ENCODE data around the gene GPR15.
"Not testable (repeated sequence)": the region's sequence is repeated elsewhere in the genome, so short reads cannot be mapped to it uniquely, and the experiment has no call there.

Gene GPR15

DNA sequence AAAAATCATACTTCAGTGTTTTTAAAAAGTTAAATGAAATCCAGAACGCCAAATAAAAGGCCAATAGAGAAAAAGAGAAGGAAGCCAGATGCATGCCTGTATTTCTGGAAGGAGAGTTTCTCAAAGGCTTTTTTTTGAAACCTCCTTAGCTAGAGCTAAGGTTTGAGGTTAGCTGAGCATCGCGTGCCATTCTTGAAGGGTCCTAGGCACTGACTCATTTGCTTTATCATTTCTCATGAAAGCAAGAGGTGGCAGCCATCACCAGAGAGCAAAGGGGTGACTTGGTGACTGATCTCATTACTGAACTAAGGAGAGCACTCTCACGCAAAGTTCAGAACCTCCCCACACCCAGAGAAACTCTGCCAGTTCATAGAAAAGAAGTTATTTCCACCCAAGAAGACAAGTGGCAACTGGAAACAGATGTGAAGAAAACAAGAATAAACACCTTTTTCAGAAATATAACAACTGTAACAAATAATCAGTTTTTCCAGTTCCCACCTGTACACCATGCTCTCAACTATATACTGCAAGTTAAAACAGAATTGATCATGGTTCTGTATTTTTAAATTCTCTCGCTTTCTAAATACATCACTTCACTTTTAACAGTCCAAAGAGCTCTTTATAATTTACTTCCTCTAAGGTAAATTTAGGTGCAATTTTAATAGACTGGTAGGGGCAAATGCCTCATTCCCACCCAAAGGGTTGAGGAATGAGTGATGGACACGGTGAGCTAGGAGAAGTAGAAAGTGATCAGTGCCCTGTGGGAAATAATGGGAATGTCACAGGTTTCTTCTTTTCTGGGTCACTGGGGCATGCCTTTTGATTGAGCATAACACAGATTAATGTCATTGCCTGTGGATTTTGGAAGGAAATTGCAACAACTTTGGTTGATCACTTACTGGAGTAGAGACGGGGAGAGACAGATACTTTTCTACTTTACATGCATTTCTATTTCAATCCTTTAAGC lies 24.7 kb downstream of the GPR15 start:
- Histone ChIP-seq H3K4me1 (no peaks in the 10 kb centered on the region; the same call in 1 of the 2 replicates), H3K4me3 (no peak overlapping the region), H3K9me3 (no peaks in the 10 kb centered on the region), H3K36me3 (replicated peaks) (no peaks in the 10 kb centered on the region), H3K27me3 (ENCODE audit: low read depth) (peaks cover 8% of the 10 kb centered on the region; the same call in 1 of the 2 replicates)
- DNase-seq (ENCODE audit: low spot score in 2 of 2) = no peak
- in situ Hi-C loops (cut with MboI; ENCODE audit: low sequenced_read_pairs) = no loop called here

DNA sequence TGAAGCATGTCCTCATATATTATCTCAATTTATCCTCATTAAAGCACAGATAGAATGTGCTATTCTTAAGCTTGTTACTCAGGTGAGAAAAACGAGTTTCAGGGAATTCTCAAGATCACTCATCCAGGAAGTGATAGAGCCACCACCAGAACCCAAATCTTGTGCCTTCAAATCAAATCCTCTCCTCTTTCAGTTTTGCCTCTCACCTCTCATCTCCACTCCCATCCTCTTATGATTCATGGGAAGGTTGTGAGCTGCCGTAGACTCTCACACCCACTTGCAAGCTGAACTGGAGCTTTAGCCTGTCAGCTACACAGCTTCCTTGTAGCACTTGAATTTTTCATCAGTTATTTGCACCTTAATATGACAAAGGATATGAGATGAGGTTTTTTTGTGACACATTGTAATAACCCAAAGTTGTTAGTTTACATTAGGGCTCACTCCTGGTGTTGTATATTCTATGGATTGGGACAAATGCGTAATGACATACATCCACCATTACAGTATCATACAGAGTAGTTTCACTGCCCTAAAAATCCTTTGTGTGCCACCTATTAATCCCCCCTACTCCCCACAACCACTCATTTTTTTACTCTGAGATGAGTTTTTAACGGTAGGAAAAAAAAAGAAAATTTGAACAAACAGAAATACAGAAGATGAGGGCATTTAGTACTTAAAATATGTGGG lies 25.7 kb downstream of the GPR15 start:
- no peaks in the 10 kb centered on the region; the same call in 1 of the 2 replicates for H3K4me1 ChIP-seq
- H3K9me3 ChIP-seq = no peaks in the 10 kb centered on the region
- no peak for DNase-seq (ENCODE audit: low spot score in 2 of 2)
- in situ Hi-C loops (cut with MboI; ENCODE audit: low sequenced_read_pairs) = no loop called here
- H3K36me3 ChIP-seq (replicated peaks) = no peaks in the 10 kb centered on the region
- peaks cover 8% of the 10 kb centered on the region; the same call in 1 of the 2 replicates for H3K27me3 ChIP-seq (ENCODE audit: low read depth)
- no peak overlapping the region for H3K4me3 ChIP-seq

DNA sequence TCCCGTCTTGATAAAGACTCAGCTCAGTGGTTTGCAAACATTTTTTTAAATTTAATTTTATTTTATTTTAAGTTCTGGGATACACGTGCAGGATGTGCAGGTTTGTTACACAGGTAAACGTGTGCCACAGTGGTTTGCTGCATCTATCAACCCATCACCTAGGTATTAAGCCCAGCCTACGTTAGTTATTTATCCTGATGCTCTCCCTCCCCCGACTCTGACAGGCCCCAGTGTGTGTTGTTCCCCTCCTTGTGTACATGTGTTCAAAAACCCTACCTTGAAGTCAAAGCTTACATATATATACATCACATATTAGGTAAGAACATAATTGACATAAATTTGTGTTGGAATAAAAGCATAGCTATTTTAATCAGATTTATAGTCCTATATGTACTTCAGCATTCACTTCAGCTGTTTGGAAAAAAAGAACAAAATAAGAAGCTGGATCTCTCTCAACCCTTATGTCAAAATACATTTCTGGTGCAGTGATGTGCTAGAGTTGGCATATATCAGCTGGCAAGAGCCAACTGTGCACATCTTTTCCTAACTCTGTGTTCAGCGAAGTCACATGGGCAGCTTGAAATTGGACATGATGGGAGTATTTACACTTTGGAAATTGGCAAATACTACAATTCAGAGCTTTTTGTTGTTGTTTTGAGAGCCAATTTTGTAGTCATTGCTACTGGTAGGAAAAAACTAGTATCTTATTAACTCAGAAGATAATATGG lies 26.5 kb downstream of the GPR15 start:
- Histone ChIP-seq H3K9me3 (no peaks in the 10 kb centered on the region), H3K36me3 (replicated peaks) (no peaks in the 10 kb centered on the region), H3K27me3 (ENCODE audit: low read depth) (peaks cover 8% of the 10 kb centered on the region; the same call in 1 of the 2 replicates), H3K4me3 (no peak overlapping the region), H3K4me1 (no peaks in the 10 kb centered on the region; the same call in 1 of the 2 replicates)
- in situ Hi-C loops (cut with MboI; ENCODE audit: low sequenced_read_pairs) = no loop called here
- DNase-seq (ENCODE audit: low spot score in 2 of 2) = no peak

DNA sequence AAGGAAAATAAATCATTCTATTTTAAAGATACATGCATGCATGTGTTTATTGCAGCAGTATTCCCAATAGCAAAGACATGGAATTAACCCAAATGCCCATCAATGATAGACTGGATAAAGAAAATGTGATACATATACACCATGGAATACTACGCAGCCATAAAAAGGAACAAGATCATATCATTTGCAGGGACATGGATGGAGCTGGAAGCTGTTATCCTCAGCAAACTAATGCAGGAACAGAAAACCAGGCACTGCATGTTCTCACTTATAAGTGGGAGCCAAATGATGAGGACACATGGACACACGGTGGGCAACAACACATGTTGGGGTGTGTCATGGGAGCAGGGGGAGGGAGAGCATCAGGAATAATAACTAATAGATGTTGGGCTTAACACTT lies 28.0 kb downstream of the GPR15 start:
- DNase-seq (ENCODE audit: low spot score in 2 of 2); H3K4me3 ChIP-seq; H3K36me3 ChIP-seq (replicated peaks); H3K9me3 ChIP-seq; H3K27me3 ChIP-seq (ENCODE audit: low read depth); H3K4me1 ChIP-seq; in situ Hi-C loops (cut with MboI; ENCODE audit: low sequenced_read_pairs): not testable (repeated sequence)

DNA sequence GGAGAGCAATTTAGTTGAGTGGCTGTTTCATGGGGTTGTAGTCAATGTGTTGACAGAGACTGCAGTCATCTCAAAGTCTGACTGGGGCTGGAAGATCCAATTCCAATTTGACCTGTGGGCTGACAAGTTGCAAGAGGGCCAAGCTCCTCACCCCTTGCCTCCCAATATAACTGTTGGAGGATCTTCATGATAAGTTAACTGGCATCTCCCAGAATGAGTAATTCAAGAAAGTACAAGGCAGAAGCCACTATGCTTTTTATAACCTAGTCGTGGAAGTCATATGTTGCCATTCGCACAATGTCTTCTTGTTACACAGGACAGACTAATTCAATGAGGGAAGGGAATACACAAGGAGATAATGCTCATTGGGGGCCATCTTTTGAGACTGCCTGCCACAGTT lies 29.1 kb downstream of the GPR15 start:
- Histone ChIP-seq H3K27me3 (ENCODE audit: low read depth) (peaks cover 7% of the 10 kb centered on the region; the same call in 1 of the 2 replicates), H3K4me3 (no peak overlapping the region), H3K9me3 (no peaks in the 10 kb centered on the region), H3K36me3 (replicated peaks) (no peaks in the 10 kb centered on the region), H3K4me1 (no peaks in the 10 kb centered on the region)
- in situ Hi-C loops (cut with MboI; ENCODE audit: low sequenced_read_pairs) = no loop called here
- no peak for DNase-seq (ENCODE audit: low spot score in 2 of 2)

DNA sequence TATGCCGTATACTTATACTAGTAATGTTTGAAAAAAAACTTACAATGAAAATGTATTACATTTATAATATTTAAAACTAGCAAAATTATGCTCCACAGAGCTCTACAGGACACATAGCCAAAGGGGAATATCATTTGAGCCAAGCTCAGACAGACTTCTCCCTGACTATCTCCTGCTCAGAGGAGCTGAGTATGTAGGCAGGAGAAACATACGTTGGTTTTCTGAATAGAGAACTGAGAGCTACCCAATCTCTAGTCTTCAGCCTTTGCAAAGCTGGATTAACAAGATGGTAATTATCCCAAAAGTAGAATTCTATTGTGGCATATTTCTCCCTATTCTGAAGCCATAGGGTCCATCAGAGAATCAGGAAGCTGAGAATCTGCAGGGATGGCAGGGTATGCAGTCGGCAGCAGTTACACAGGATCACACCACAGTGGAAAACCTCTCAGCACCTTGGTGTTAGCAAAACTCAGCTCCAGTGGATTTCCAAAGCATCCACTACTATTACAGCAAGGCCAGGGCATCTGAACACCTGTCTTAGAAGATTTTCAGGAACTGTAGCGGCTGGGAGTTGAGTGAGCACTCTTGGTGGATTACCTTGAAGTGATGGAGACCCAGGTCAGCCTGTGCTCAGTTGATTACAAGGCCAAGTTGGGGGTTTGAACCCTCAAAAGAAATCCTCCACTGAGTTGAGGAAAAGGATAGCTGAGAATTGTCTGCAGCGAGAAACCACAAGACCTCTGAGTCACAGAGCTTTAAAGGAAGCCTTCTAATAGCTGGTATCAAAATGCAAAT lies 30.1 kb downstream of the GPR15 start:
- H3K4me1 ChIP-seq = no peaks in the 10 kb centered on the region
- 0 out of 2 replicates have a peak, but pooled peaks cover 3% of the 10 kb centered on the region for H3K27me3 ChIP-seq (ENCODE audit: low read depth)
- no peaks in the 10 kb centered on the region for H3K9me3 ChIP-seq
- no peaks in the 10 kb centered on the region for H3K36me3 ChIP-seq (replicated peaks)
- DNase-seq (ENCODE audit: low spot score in 2 of 2) = no peak
- H3K4me3 ChIP-seq = no peak overlapping the region
- in situ Hi-C loops (cut with MboI; ENCODE audit: low sequenced_read_pairs) = no loop called here

DNA sequence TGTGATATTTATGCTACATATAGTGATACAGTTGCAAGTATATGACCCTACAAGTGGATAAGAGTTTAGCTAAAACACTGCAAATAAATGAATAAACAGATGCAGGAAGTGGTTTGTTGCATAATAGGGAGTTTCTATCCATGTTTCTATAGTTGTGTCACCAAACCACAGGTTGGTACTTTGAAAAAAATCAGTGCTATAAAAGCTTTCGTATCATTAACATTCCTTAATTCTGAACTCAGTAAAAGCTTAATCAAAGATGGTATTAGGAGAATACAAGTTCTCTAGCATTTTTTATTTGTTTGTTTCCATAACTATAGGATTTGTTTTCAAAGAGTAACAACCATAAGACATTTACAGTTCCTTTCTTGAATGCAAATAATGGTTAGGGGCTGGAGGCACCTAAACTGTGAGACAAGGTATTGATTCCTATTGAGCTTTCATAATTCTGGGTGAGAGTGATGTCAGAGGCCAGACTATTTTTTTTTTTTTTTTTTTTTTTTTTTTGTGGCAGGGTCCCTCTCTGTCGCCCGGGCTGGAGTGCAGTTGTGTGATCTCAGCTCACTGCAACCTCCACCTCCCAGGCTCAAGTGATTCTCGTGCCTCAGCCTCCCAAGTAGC lies 32.0 kb downstream of the GPR15 start:
- in situ Hi-C loops (cut with MboI; ENCODE audit: low sequenced_read_pairs) = no loop called here
- DNase-seq (ENCODE audit: low spot score in 2 of 2) = no peak
- Histone ChIP-seq H3K4me3 (no peak overlapping the region), H3K4me1 (no peaks in the 10 kb centered on the region), H3K9me3 (no peaks in the 10 kb centered on the region), H3K27me3 (ENCODE audit: low read depth) (peaks cover 2% of the 10 kb centered on the region; the same call in 1 of the 2 replicates), H3K36me3 (replicated peaks) (no peaks in the 10 kb centered on the region)

DNA sequence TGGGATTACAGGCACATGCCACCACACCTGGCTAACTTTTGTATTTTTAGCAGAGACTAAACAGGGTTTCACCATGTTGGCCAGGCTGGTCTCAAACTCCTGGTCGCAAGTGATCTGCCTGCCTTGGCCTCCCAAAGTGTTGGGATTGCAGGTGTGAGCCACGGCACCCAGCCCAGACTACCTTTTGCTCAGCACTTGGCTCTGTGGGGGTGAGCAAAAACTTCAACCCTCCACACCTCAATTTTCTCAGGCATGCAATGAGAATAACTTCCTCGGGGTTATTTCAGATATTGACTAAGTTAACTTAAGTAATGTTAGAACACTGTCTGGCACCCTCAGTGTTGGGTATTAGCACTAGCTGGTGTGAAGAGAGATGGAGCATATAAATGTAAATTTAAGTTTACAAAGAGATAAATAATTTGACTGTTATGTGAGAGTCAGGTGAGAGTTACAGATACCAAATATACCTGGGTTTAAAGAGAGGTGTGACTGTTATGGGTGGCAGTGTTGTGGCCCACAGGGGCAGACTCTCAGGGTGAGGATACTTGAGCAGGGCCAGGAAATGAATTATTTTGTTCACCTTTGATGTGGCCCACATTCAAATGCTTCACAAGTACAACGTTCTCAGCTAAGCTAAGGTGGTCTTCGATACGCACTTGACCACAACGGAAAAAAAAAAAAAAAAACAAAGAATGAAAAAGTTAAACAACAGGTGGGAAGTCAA lies 32.7 kb downstream of the GPR15 start:
- peaks cover 2% of the 10 kb centered on the region; the same call in 1 of the 2 replicates for H3K27me3 ChIP-seq (ENCODE audit: low read depth)
- DNase-seq (ENCODE audit: low spot score in 2 of 2) = no peak
- H3K4me3 ChIP-seq = no peak overlapping the region
- in situ Hi-C loops (cut with MboI; ENCODE audit: low sequenced_read_pairs) = no loop called here
- no peaks in the 10 kb centered on the region for H3K4me1 ChIP-seq
- no peaks in the 10 kb centered on the region for H3K9me3 ChIP-seq
- H3K36me3 ChIP-seq (replicated peaks) = no peaks in the 10 kb centered on the region

DNA sequence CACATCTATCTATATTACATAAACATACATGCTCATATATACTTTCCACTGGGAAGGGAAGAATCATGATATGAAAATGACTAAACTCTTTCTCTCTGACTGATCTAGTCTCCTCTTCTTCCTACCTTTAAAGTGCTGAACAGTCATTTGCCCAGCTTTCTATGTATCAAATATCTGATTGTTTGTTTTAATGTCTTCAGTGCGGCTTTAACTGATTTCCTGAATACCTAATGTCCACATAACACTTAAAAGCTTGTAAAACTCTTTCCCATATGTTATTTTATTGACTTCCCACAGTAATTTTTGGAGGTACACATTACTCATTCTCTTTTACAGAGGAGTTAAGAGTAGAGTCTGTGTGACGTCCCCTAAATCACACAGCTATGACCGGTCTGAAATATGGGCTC lies 33.5 kb downstream of the GPR15 start:
- no peaks in the 10 kb centered on the region for H3K9me3 ChIP-seq
- H3K36me3 ChIP-seq (replicated peaks) = no peaks in the 10 kb centered on the region
- no peak overlapping the region for H3K4me3 ChIP-seq
- peaks cover 2% of the 10 kb centered on the region; the same call in 1 of the 2 replicates for H3K27me3 ChIP-seq (ENCODE audit: low read depth)
- in situ Hi-C loops (cut with MboI; ENCODE audit: low sequenced_read_pairs) = no loop called here
- DNase-seq (ENCODE audit: low spot score in 2 of 2) = no peak
- H3K4me1 ChIP-seq = no peaks in the 10 kb centered on the region

DNA sequence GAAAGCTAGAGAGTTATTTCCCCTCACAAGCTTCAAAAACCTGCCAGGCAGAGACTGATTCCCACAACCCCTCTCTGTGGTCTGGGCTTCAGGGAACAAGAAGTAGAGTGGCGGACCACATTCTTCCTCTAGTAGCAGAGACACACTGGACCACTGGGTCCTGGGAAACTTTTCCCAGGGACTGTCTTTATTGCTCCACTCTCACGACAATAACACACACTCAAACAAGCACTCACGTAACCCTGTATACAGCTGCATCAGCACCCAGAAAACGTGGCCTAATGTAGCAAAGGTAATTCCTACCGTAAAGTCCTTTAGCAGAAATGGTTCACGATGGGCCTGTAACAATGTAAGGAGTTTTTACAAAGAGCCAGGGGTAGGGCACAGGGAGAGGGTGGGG lies 34.1 kb downstream of the GPR15 start:
- Histone ChIP-seq H3K36me3 (replicated peaks) (no peaks in the 10 kb centered on the region), H3K4me3 (no peak overlapping the region), H3K9me3 (no peaks in the 10 kb centered on the region), H3K4me1 (no peaks in the 10 kb centered on the region), H3K27me3 (ENCODE audit: low read depth) (peaks cover 2% of the 10 kb centered on the region; the same call in 1 of the 2 replicates)
- in situ Hi-C loops (cut with MboI; ENCODE audit: low sequenced_read_pairs) = no loop called here
- DNase-seq (ENCODE audit: low spot score in 2 of 2) = no peak

DNA sequence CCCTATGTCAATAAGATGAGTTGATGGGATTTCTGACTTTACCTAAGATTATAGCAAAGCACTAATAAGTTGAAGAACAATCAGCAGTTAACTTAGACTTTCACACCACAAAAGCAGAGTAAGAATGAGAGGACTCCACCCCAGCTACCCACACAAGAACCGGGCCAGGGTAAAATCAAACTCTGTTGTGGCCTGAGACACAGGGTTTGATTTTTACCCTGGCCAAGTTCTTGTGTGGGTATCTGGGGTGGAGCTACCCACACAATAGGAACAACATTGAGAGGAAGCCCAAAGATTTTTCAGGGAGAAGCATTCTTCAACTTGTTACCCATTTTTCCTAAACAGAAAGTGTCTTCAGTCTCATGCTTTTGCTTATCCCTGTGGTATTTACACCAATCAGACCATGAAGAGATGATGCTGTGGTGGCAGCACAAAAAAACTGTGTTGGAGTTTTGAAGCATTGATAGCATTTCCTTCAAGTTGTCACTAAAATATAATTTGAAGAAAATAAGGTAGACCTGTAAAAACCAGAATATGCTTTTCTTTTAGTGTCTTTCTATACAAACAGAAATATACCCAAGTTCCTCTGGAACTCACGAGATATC lies 36.0 kb downstream of the GPR15 start:
- Histone ChIP-seq H3K9me3 (no peaks in the 10 kb centered on the region), H3K4me1 (no peaks in the 10 kb centered on the region), H3K27me3 (ENCODE audit: low read depth) (peaks cover 2% of the 10 kb centered on the region; the same call in 1 of the 2 replicates), H3K36me3 (replicated peaks) (no peaks in the 10 kb centered on the region), H3K4me3 (no peak overlapping the region)
- in situ Hi-C loops (cut with MboI; ENCODE audit: low sequenced_read_pairs) = no loop called here
- DNase-seq (ENCODE audit: low spot score in 2 of 2) = no peak

DNA sequence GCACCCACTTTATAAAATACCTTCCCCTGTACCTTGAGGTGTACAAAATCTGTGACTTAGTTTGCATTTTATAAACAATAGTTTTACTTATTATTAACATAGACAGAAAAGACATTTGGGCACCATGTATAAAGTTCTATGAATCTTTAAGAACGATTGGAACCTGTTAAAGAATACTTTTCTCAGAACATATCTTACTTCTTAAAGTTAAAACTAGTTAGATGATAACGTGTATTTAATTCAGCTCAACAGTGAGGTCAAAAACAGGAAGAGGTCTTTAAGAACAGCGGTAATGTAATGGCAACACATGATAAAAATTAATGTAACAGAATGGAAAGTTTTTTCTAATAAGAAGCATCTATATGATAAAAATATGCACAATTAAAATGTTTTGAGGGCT lies 36.6 kb downstream of the GPR15 start:
- Histone ChIP-seq H3K4me3 (no peak overlapping the region), H3K9me3 (no peaks in the 10 kb centered on the region), H3K27me3 (ENCODE audit: low read depth) (peaks cover 2% of the 10 kb centered on the region; the same call in 1 of the 2 replicates), H3K36me3 (replicated peaks) (no peaks in the 10 kb centered on the region), H3K4me1 (0 out of 2 replicates have a peak, but pooled peaks cover 2% of the 10 kb centered on the region)
- DNase-seq (ENCODE audit: low spot score in 2 of 2) = no peak
- in situ Hi-C loops (cut with MboI; ENCODE audit: low sequenced_read_pairs) = no loop called here
